Measurements from ENCODE around the gene UBE2A.

UBE2A gene

GRCh38 chrX:119574394-119575266 is at the start of gene UBE2A:
TSS of gene UBE2A (plus strand) at chrX:119574563. CDS start at chrX:119574712, 149 bp downstream.
- H3K4me3 ChIP-seq (ENCODE audit: low read length) = peak within 1 kb of the TSS; percentile 74
- peak; percentile 42 for TF ChIP-seq CTCF (conservative IDR thresholded peaks at IDR 0.05; ENCODE audit: low read depth, low read length)
- DNase-seq (ENCODE audit: low read depth) = peak; percentile 68

- no peak overlapping the region for H3K4me3 ChIP-seq (ENCODE audit: low read length)
- no peak for DNase-seq (ENCODE audit: low read depth)
- no peak for TF ChIP-seq CTCF (conservative IDR thresholded peaks at IDR 0.05; ENCODE audit: low read depth, low read length)
Observed at GRCh38 chrX:119529345-119530276, 44.8 kb upstream of the UBE2A start.

GRCh38 chrX:119537487-119537886 is 36.9 kb upstream of the UBE2A start:
- H3K4me3 ChIP-seq (ENCODE audit: low read length) = no peak overlapping the region
- DNase-seq (ENCODE audit: low read depth) = no peak
- TF ChIP-seq CTCF (conservative IDR thresholded peaks at IDR 0.05; ENCODE audit: low read depth, low read length) = no peak

- no peak for DNase-seq (ENCODE audit: low read depth)
- H3K4me3 ChIP-seq (ENCODE audit: low read length) = no peak overlapping the region
- peak; percentile 11 for TF ChIP-seq CTCF (conservative IDR thresholded peaks at IDR 0.05; ENCODE audit: low read depth, low read length)
Observed at GRCh38 chrX:119539872-119540271, 34.5 kb upstream of the UBE2A start.

GRCh38 chrX:119541188-119541587 is 33.2 kb upstream of the UBE2A start:
- TF ChIP-seq CTCF (conservative IDR thresholded peaks at IDR 0.05; ENCODE audit: low read depth, low read length) = no peak
- DNase-seq (ENCODE audit: low read depth) = no peak
- no peak overlapping the region for H3K4me3 ChIP-seq (ENCODE audit: low read length)

GRCh38 chrX:119549327-119550016 is 24.9 kb upstream of the UBE2A start:
- H3K4me3 ChIP-seq (ENCODE audit: low read length) = no peak overlapping the region
- no peak for TF ChIP-seq CTCF (conservative IDR thresholded peaks at IDR 0.05; ENCODE audit: low read depth, low read length)
- DNase-seq (ENCODE audit: low read depth) = peak; percentile 50
